ENCODE results near the gene WDR27.
A peak's percentile ranks its signal among the peaks of the same experiment; 100 is the strongest.
"Not testable (repeated sequence)": the region's sequence is repeated elsewhere in the genome, so short reads cannot be mapped to it uniquely, and the experiment has no call there.

The WDR27 gene

GRCh38 chr6:169520104-169520503 lies 181.7 kb downstream of the WDR27 start:
- Histone ChIP-seq H3K14ac (ENCODE audit: low read length in 2 of 2) (no peak overlapping the region), H2BK120ac (ENCODE audit: low read depth, low read length) (no peak overlapping the region), H3K79me1 (replicated peaks; ENCODE audit: low read length, poor library complexity, severe bottlenecking) (no peaks in the 10 kb centered on the region), H3K9me3 (ENCODE audit: control insufficient read depth, low read length) (peaks cover 44% of the 10 kb centered on the region), H4K91ac (ENCODE audit: low read length) (no peak overlapping the region), H3K4ac (ENCODE audit: low read depth in 1 of 2, low read length in 2 of 2) (no peak overlapping the region), H3K4me1 (ENCODE audit: control insufficient read depth, insufficient read depth, low read depth, low read length) (no peaks in the 10 kb centered on the region), H3K23ac (ENCODE audit: low read length in 2 of 2) (no peak overlapping the region), H4K8ac (ENCODE audit: low read length) (no peak overlapping the region), H3K4me2 (ENCODE audit: low read length, poor library complexity, severe bottlenecking) (no peak overlapping the region), H2AFZ (ENCODE audit: low read depth, low read length) (no peak overlapping the region), H3K4me3 (ENCODE audit: insufficient read depth in 1 of 2, low read depth in 1 of 2, low read length in 2 of 2) (no peak overlapping the region), H3K36me3 (ENCODE audit: control insufficient read depth in 1 of 2, insufficient read depth in 2 of 2, low read depth in 1 of 2, low read length in 2 of 2) (peaks cover 0 to 3% of the 10 kb centered on the region in 2 experiments), H2BK12ac (ENCODE audit: low read length in 2 of 2) (no peak overlapping the region), H3K27me3 (ENCODE audit: control insufficient read depth in 1 of 2, insufficient read depth in 1 of 2, low read length in 2 of 2) (no peaks in the 10 kb centered on the region), H3K27ac (ENCODE audit: low read length, poor library complexity, severe bottlenecking) (no peak overlapping the region), H3K18ac (ENCODE audit: low read depth in 1 of 2, low read length in 2 of 2) (no peak overlapping the region), H2AK5ac (ENCODE audit: low read length, severe bottlenecking) (no peak overlapping the region), H2BK15ac (ENCODE audit: low read depth, poor library complexity, severe bottlenecking) (no peak overlapping the region), H2BK5ac (ENCODE audit: low read depth, low read length, poor library complexity, severe bottlenecking) (no peak overlapping the region), H3K9ac (ENCODE audit: low read length) (peak overlapping the region; percentile 78)
- 83% methylated on average over 2 of the region's 2 CpGs for WGBS
- DNase-seq, result peak; percentile 5

DNA sequence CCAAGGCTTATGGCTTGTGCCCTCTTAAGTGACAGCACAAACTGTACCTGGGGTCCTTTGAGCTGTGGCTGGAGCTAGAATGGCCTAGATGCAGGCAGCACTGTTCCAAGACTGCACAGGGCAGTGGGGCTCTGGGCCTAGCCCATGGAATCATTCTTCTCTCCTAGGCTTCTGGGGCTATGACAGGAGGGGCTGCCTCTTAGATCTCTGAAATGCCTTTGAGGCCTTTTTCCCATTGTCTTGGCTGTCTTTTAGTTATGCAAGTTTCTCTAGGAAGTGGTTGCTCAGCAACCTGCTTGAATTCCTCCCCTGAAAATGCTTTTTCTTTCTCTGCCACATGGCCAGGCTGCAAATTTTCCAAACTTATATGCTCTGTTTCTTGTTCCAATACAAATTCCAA lies 183.4 kb downstream of the WDR27 start:
- no peak overlapping the region for H4K8ac ChIP-seq (ENCODE audit: low read length)
- no peak overlapping the region for H3K4me2 ChIP-seq (ENCODE audit: low read length, poor library complexity, severe bottlenecking)
- H3K9me3 ChIP-seq (ENCODE audit: control insufficient read depth, low read length), result peaks cover 53% of the 10 kb centered on the region
- DNase-seq, result no peak
- no peak overlapping the region for H2BK12ac ChIP-seq (ENCODE audit: low read length in 2 of 2)
- H3K18ac ChIP-seq (ENCODE audit: low read depth in 1 of 2, low read length in 2 of 2), result no peak overlapping the region
- no peak overlapping the region for H3K14ac ChIP-seq (ENCODE audit: low read length in 2 of 2)
- peak overlapping the region in 1 of 2 experiments; percentile 0 for H3K4me3 ChIP-seq (ENCODE audit: insufficient read depth in 1 of 2, low read depth in 1 of 2, low read length in 2 of 2)
- H3K27ac ChIP-seq (ENCODE audit: low read length, poor library complexity, severe bottlenecking), result no peak overlapping the region
- no peak overlapping the region for H3K9ac ChIP-seq (ENCODE audit: low read length)
- no peaks in the 10 kb centered on the region for H3K27me3 ChIP-seq (ENCODE audit: control insufficient read depth in 1 of 2, insufficient read depth in 1 of 2, low read length in 2 of 2)
- H2AK5ac ChIP-seq (ENCODE audit: low read length, severe bottlenecking), result no peak overlapping the region
- no peaks in the 10 kb centered on the region for H3K4me1 ChIP-seq (ENCODE audit: control insufficient read depth, insufficient read depth, low read depth, low read length)
- H2BK120ac ChIP-seq (ENCODE audit: low read depth, low read length), result no peak overlapping the region
- H3K4ac ChIP-seq (ENCODE audit: low read depth in 1 of 2, low read length in 2 of 2), result no peak overlapping the region
- H2BK5ac ChIP-seq (ENCODE audit: low read depth, low read length, poor library complexity, severe bottlenecking), result no peak overlapping the region
- H3K23ac ChIP-seq (ENCODE audit: low read length in 2 of 2), result no peak overlapping the region
- peaks cover 0 to 3% of the 10 kb centered on the region in 2 experiments for H3K36me3 ChIP-seq (ENCODE audit: control insufficient read depth in 1 of 2, insufficient read depth in 2 of 2, low read depth in 1 of 2, low read length in 2 of 2)
- no peak overlapping the region for H2BK15ac ChIP-seq (ENCODE audit: low read depth, poor library complexity, severe bottlenecking)
- H3K79me1 ChIP-seq (replicated peaks; ENCODE audit: low read length, poor library complexity, severe bottlenecking), result no peaks in the 10 kb centered on the region
- H2AFZ ChIP-seq (ENCODE audit: low read depth, low read length), result no peak overlapping the region
- no peak overlapping the region for H4K91ac ChIP-seq (ENCODE audit: low read length)

- Histone ChIP-seq H3K27me3 (ENCODE audit: control insufficient read depth in 1 of 2, insufficient read depth in 1 of 2, low read length in 2 of 2) (no peaks in the 10 kb centered on the region), H4K91ac (ENCODE audit: low read length) (no peak overlapping the region), H2AFZ (ENCODE audit: low read depth, low read length) (no peak overlapping the region), H3K4me2 (ENCODE audit: low read length, poor library complexity, severe bottlenecking) (no peak overlapping the region), H2BK12ac (ENCODE audit: low read length in 2 of 2) (no peak overlapping the region), H2BK120ac (ENCODE audit: low read depth, low read length) (no peak overlapping the region), H3K27ac (ENCODE audit: low read length, poor library complexity, severe bottlenecking) (no peak overlapping the region), H3K9ac (ENCODE audit: low read length) (no peak overlapping the region), H3K36me3 (ENCODE audit: control insufficient read depth in 1 of 2, insufficient read depth in 2 of 2, low read depth in 1 of 2, low read length in 2 of 2) (peaks cover 0 to 2% of the 10 kb centered on the region in 2 experiments), H2BK5ac (ENCODE audit: low read depth, low read length, poor library complexity, severe bottlenecking) (no peak overlapping the region), H3K23ac (ENCODE audit: low read length in 2 of 2) (no peak overlapping the region), H3K79me1 (replicated peaks; ENCODE audit: low read length, poor library complexity, severe bottlenecking) (no peaks in the 10 kb centered on the region), H4K8ac (ENCODE audit: low read length) (no peak overlapping the region), H3K14ac (ENCODE audit: low read length in 2 of 2) (no peak overlapping the region), H2BK15ac (ENCODE audit: low read depth, poor library complexity, severe bottlenecking) (no peak overlapping the region), H2AK5ac (ENCODE audit: low read length, severe bottlenecking) (no peak overlapping the region), H3K4me3 (ENCODE audit: insufficient read depth in 1 of 2, low read depth in 1 of 2, low read length in 2 of 2) (peak overlapping the region in 1 of 2 experiments; percentile 8), H3K4me1 (ENCODE audit: control insufficient read depth, insufficient read depth, low read depth, low read length) (no peaks in the 10 kb centered on the region), H3K4ac (ENCODE audit: low read depth in 1 of 2, low read length in 2 of 2) (no peak overlapping the region), H3K9me3 (ENCODE audit: control insufficient read depth, low read length) (peaks cover 60% of the 10 kb centered on the region), H3K18ac (ENCODE audit: low read depth in 1 of 2, low read length in 2 of 2) (no peak overlapping the region)
- 33% methylated on average over 1 of the region's 3 CpGs for WGBS
- DNase-seq, result no peak
Measured at GRCh38 chr6:169513478-169514193, 188.2 kb downstream of the WDR27 start.

- not testable (repeated sequence) for H2BK120ac ChIP-seq (ENCODE audit: low read depth, low read length); H3K23ac ChIP-seq (ENCODE audit: low read length in 2 of 2); H2BK5ac ChIP-seq (ENCODE audit: low read depth, low read length, poor library complexity, severe bottlenecking); H2BK15ac ChIP-seq (ENCODE audit: low read depth, poor library complexity, severe bottlenecking); H3K79me1 ChIP-seq (replicated peaks; ENCODE audit: low read length, poor library complexity, severe bottlenecking); H3K18ac ChIP-seq (ENCODE audit: low read depth in 1 of 2, low read length in 2 of 2); H3K4me3 ChIP-seq (ENCODE audit: insufficient read depth in 1 of 2, low read depth in 1 of 2, low read length in 2 of 2); H2BK12ac ChIP-seq (ENCODE audit: low read length in 2 of 2); H2AFZ ChIP-seq (ENCODE audit: low read depth, low read length); H3K9ac ChIP-seq (ENCODE audit: low read length); H3K36me3 ChIP-seq (ENCODE audit: control insufficient read depth in 1 of 2, insufficient read depth in 2 of 2, low read depth in 1 of 2, low read length in 2 of 2); H4K91ac ChIP-seq (ENCODE audit: low read length); H2AK5ac ChIP-seq (ENCODE audit: low read length, severe bottlenecking); H3K27me3 ChIP-seq (ENCODE audit: control insufficient read depth in 1 of 2, insufficient read depth in 1 of 2, low read length in 2 of 2); H3K14ac ChIP-seq (ENCODE audit: low read length in 2 of 2); H3K4me1 ChIP-seq (ENCODE audit: control insufficient read depth, insufficient read depth, low read depth, low read length); H3K4ac ChIP-seq (ENCODE audit: low read depth in 1 of 2, low read length in 2 of 2); DNase-seq; H3K4me2 ChIP-seq (ENCODE audit: low read length, poor library complexity, severe bottlenecking); H4K8ac ChIP-seq (ENCODE audit: low read length); H3K27ac ChIP-seq (ENCODE audit: low read length, poor library complexity, severe bottlenecking)
- peaks cover 48% of the 10 kb centered on the region for H3K9me3 ChIP-seq (ENCODE audit: control insufficient read depth, low read length)
Measured at GRCh38 chr6:169511785-169512184, 190.0 kb downstream of the WDR27 start.
